Measurements from ENCODE around the gene NEK7. TPM values are rescaled to one million over a fixed set of nuclear protein-coding genes. Genes with fewer than 3 reads are reported as not detected.

The NEK7 gene
- total RNA-seq, 6 experiments from 2014 or later = 20.6 to 32.3 (median 21.5) TPM

GRCh38 chr1:198271467-198271866 is 114.7 kb downstream of the NEK7 start:
- Histone ChIP-seq H3K36me3 (no peaks in the 10 kb centered on the region), H3K9me3 (no peaks in the 10 kb centered on the region), H3K4me3 (no peak overlapping the region), H3K27ac (no peak overlapping the region), H3K4me1 (peaks cover 0 to 5% (median 0%) of the 10 kb centered on the region in 4 donors), H3K27me3 (no peaks in the 10 kb centered on the region)
- intact Hi-C loops (cut with DNase I) = no loop called here
- no peak for DNase-seq
- TF ChIP-seq POLR2A (IDR thresholded peaks at IDR 0.05) = no peak
- ATAC-seq = no peak

GRCh38 chr1:198272492-198272891 is 115.7 kb downstream of the NEK7 start:
- H3K27ac ChIP-seq = no peak overlapping the region
- no peaks in the 10 kb centered on the region for H3K36me3 ChIP-seq
- no peaks in the 10 kb centered on the region for H3K27me3 ChIP-seq
- ATAC-seq (no peak), DNase-seq (no peak)
- H3K4me3 ChIP-seq = no peak overlapping the region
- H3K4me1 ChIP-seq = peaks cover 0 to 5% (median 0%) of the 10 kb centered on the region in 4 donors
- intact Hi-C loops (cut with DNase I) = no loop called here
- WGBS (ENCODE audit: insufficient coverage, low coverage, low lambda C conversion rate, missing lambda C conversion rate) = 21% methylated on average over 1 of the region's 1 CpG
- TF ChIP-seq CTCF (IDR thresholded peaks at IDR 0.05) = no peak
- TF ChIP-seq POLR2A (IDR thresholded peaks at IDR 0.05) = no peak
- H3K9me3 ChIP-seq = no peaks in the 10 kb centered on the region

DNA sequence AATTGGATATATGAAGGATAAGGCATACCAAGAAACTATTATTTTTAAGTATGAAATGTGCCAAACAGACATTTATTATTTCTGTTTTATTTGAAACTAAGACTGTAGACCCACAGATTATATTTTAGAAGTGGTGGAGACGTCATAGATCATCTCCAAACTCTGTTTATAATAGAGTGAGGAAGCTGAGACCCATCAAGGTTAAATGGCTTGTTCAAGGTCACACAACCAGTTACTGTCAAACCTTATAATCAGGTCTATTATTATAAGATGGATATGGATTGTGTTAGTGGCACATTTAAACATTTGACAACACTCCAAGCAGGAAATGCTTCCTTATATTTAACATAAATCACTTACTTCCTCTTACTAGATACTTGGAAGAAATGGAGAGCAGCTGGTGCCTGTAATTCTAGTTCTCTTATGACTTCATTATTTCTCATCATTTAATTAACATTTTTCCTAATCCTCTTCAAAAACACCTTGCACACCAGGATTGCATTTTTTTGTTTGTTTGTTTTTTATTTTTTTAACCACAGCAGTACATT is 117.0 kb downstream of the NEK7 start:
- 61% methylated on average over 1 of the region's 1 CpG for WGBS (ENCODE audit: insufficient coverage, low coverage, low lambda C conversion rate, missing lambda C conversion rate)
- H3K4me1 ChIP-seq = peaks cover 0 to 5% (median 0%) of the 10 kb centered on the region in 4 donors
- H3K4me3 ChIP-seq = no peak overlapping the region
- intact Hi-C loops (cut with DNase I) = no loop called here
- no peaks in the 10 kb centered on the region for H3K27me3 ChIP-seq
- no peak for TF ChIP-seq CTCF (IDR thresholded peaks at IDR 0.05)
- TF ChIP-seq POLR2A (IDR thresholded peaks at IDR 0.05) = no peak
- ATAC-seq (no peak), DNase-seq (no peak)
- no peaks in the 10 kb centered on the region for H3K36me3 ChIP-seq
- no peaks in the 10 kb centered on the region for H3K9me3 ChIP-seq
- H3K27ac ChIP-seq = no peak overlapping the region

DNA sequence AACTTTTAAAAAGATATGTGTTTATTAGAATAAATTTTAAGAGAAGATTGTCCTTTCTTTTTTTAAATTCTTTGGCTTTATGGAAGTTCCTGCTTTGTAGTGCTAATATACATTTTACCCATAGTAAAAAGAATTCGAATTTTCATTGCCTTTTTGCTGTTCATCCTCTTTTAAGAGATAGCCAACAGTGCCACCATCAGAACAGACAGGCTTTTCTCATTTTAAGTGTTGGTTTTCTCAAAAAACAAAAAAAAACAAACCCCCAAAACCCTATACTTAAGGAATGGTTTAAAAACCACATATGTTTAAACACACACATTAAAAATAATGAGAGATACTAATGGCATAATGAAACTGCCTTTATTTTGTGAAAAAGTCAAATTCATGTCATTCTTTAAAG is 118.8 kb downstream of the NEK7 start:
- WGBS (ENCODE audit: insufficient coverage, low coverage, low lambda C conversion rate, missing lambda C conversion rate) = 64% methylated on average over 1 of the region's 1 CpG
- no peak overlapping the region for H3K27ac ChIP-seq
- H3K4me1 ChIP-seq = no peaks in the 10 kb centered on the region
- no peaks in the 10 kb centered on the region for H3K27me3 ChIP-seq
- H3K4me3 ChIP-seq = no peak overlapping the region
- DNase-seq (no peak), ATAC-seq (no peak)
- TF ChIP-seq POLR2A (IDR thresholded peaks at IDR 0.05) (no peak), CTCF (IDR thresholded peaks at IDR 0.05) (no peak)
- intact Hi-C loops (cut with DNase I) = no loop called here
- no peaks in the 10 kb centered on the region for H3K36me3 ChIP-seq
- no peaks in the 10 kb centered on the region for H3K9me3 ChIP-seq

- Histone ChIP-seq H3K27me3 (no peaks in the 10 kb centered on the region), H3K36me3 (no peaks in the 10 kb centered on the region), H3K27ac (no peak overlapping the region), H3K4me3 (no peak overlapping the region), H3K4me1 (no peaks in the 10 kb centered on the region), H3K9me3 (no peaks in the 10 kb centered on the region)
- TF ChIP-seq POLR2A (IDR thresholded peaks at IDR 0.05) = no peak
- TF ChIP-seq CTCF (IDR thresholded peaks at IDR 0.05) = no peak
- no peak for DNase-seq
- intact Hi-C loops (cut with DNase I) = no loop called here
- 89% methylated on average over 1 of the region's 1 CpG for WGBS (ENCODE audit: insufficient coverage, low coverage, low lambda C conversion rate, missing lambda C conversion rate)
- ATAC-seq = no peak
Observed at GRCh38 chr1:198276241-198276640, 119.4 kb downstream of the NEK7 start.

All from right lobe of liver (tissue), 6 donors.